ENCODE data around the gene AFDN. TPM values are rescaled to one million over a fixed set of nuclear protein-coding genes. Genes with fewer than 3 reads are reported as not detected.
A peak's percentile ranks its signal among the peaks of the same experiment; 100 is the strongest.

Gene AFDN
- total RNA-seq, 3 donors from 2014 or later (not counting 1 experiment from before 2014, with no cell fraction given): 6.3 to 9.3 (median 7.9) TPM

- Histone ChIP-seq H3K27me3 (ENCODE audit: control insufficient read depth, insufficient read depth, low read length) (no peaks in the 10 kb centered on the region), H3K36me3 (ENCODE audit: control insufficient read depth, insufficient read depth, low read length) (no peaks in the 10 kb centered on the region), H3K4me3 (ENCODE audit: low read length) (no peak overlapping the region), H3K4me1 (ENCODE audit: control insufficient read depth, insufficient read depth, low read length) (no peaks in the 10 kb centered on the region), H3K9me3 (ENCODE audit: control insufficient read depth, insufficient read depth, low read length) (no peaks in the 10 kb centered on the region), H3K27ac (ENCODE audit: low read length) (no peak overlapping the region)
- no peak for TF ChIP-seq CTCF (IDR thresholded peaks at IDR 0.05)
- H3K27me3 Mint-ChIP-seq (ENCODE audit: low read depth in 2 of 2): no peaks in the 10 kb centered on the region
- H3K4me3 Mint-ChIP-seq: no peak overlapping the region
- H3K27ac Mint-ChIP-seq: no peak overlapping the region
- H3K9me3 Mint-ChIP-seq: no peaks in the 10 kb centered on the region
- DNase-seq (no peak), ATAC-seq (peak in 1 of 3 donors; percentile 14)
- intact Hi-C loops (cut with micrococcal nuclease): no loop called here
- 88% methylated on average over 7 of the region's 8 CpGs for WGBS (ENCODE audit: insufficient coverage)
- H3K36me3 Mint-ChIP-seq: no peaks in the 10 kb centered on the region
- H3K4me1 Mint-ChIP-seq: no peaks in the 10 kb centered on the region
These were observed 66.4 kb downstream of the AFDN start for GRCh38 chr6:167892835-167893815.

- Histone ChIP-seq H3K9me3 (ENCODE audit: control insufficient read depth, insufficient read depth, low read length) (no peaks in the 10 kb centered on the region), H3K4me3 (ENCODE audit: low read length) (no peak overlapping the region), H3K36me3 (ENCODE audit: control insufficient read depth, insufficient read depth, low read length) (no peaks in the 10 kb centered on the region), H3K27ac (ENCODE audit: low read length) (no peak overlapping the region), H3K27me3 (ENCODE audit: control insufficient read depth, insufficient read depth, low read length) (no peaks in the 10 kb centered on the region), H3K4me1 (ENCODE audit: control insufficient read depth, insufficient read depth, low read length) (no peaks in the 10 kb centered on the region)
- ATAC-seq (no peak), DNase-seq (no peak)
- Mint-ChIP-seq H3K27ac (no peak overlapping the region), H3K9me3 (no peaks in the 10 kb centered on the region), H3K4me3 (no peak overlapping the region), H3K36me3 (no peaks in the 10 kb centered on the region), H3K27me3 (ENCODE audit: low read depth in 2 of 2) (no peaks in the 10 kb centered on the region), H3K4me1 (no peaks in the 10 kb centered on the region)
- intact Hi-C loops (cut with micrococcal nuclease): no loop called here
- WGBS (ENCODE audit: insufficient coverage): 69% methylated on average over 2 of the region's 3 CpGs
- no peak for TF ChIP-seq CTCF (IDR thresholded peaks at IDR 0.05)
These were observed 68.3 kb downstream of the AFDN start for GRCh38 chr6:167894965-167895364.

GRCh38 chr6:167896648-167897047 is 69.9 kb downstream of the AFDN start:
- H3K36me3 Mint-ChIP-seq: no peaks in the 10 kb centered on the region
- no peak overlapping the region for H3K27ac Mint-ChIP-seq
- 81% methylated on average over 3 of the region's 4 CpGs for WGBS (ENCODE audit: insufficient coverage)

More at GRCh38 chr6:167896648-167897047, 69.9 kb downstream of the AFDN start:
- DNase-seq (no peak), ATAC-seq (no peak)
- H3K4me1 Mint-ChIP-seq: no peaks in the 10 kb centered on the region
- Histone ChIP-seq H3K4me1 (ENCODE audit: control insufficient read depth, insufficient read depth, low read length) (no peaks in the 10 kb centered on the region), H3K4me3 (ENCODE audit: low read length) (no peak overlapping the region), H3K27ac (ENCODE audit: low read length) (no peak overlapping the region), H3K9me3 (ENCODE audit: control insufficient read depth, insufficient read depth, low read length) (no peaks in the 10 kb centered on the region), H3K36me3 (ENCODE audit: control insufficient read depth, insufficient read depth, low read length) (no peaks in the 10 kb centered on the region), H3K27me3 (ENCODE audit: control insufficient read depth, insufficient read depth, low read length) (no peaks in the 10 kb centered on the region)
- H3K4me3 Mint-ChIP-seq: no peak overlapping the region
- intact Hi-C loops (cut with micrococcal nuclease): no loop called here
- H3K9me3 Mint-ChIP-seq: no peaks in the 10 kb centered on the region
- TF ChIP-seq CTCF (IDR thresholded peaks at IDR 0.05): no peak
- no peaks in the 10 kb centered on the region for H3K27me3 Mint-ChIP-seq (ENCODE audit: low read depth in 2 of 2)

Measured in natural killer cell (primary cell).